HG02678 (cell line): ENCODE data around the gene INTS6.

Experiments used
- ATAC-seq: cut with Tn5 transposase; IDR thresholded peaks from one replicate; pipeline ENCODE4 v1.9.1; 2021; ENCODE audit warnings: mild to moderate bottlenecking, moderate library complexity; ENCODE audit not compliant: unreplicated experiment

Gene INTS6

DNA sequence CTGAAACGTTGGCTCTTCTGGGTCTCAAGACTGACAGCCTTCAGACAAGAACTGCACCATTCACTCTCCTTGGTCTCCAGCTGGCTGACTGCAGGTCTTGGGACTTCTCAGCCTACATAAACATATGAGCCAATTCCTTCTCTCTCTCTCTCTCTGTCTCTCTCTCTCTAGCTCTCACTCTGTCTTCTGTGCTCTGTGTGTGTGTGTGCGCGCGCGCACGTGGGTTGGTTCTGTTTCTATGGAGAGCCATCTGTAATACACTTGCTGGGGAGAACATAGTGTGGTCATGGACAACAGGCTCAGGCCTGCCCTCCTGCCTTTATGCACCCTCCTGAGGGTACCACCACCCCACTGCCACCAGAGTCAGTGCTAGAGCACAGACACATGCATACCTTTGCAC, 127.0 kb downstream of the INTS6 start:
- ATAC-seq = no peak

DNA sequence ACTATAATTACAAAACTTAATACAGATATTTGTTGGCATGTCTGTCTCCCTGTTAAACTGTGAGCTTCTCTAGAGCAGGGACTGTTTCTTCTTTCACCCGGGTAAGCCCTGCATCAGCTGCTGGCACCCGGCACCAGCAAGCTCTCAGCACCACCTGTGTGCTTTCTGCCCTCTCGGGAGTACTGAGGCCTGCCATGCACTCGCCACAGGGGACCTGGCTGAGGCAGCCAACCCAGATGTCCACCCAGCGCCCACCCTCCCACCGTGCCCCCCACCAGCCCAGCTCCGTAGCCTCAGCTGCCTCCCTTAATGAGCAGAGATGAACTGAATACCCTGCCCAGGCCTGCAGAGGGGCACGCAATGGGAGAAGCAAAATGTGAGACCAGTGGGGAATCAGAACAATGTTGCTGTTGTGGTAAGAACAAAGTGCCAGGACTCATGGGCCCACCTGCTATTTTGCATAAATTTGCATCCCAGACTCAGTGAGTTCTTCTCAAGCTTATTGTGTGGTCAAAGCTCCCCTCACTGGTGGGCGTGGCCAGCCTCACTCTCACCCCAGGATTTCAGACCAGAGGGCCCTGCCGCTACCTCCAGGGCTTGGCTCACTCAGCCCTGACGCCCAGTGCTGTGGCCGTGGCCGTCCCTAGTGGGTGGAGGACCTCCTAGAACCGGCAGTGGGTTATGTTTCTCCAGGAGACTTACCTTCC, 128.0 kb downstream of the INTS6 start:
- no peak for ATAC-seq

DNA sequence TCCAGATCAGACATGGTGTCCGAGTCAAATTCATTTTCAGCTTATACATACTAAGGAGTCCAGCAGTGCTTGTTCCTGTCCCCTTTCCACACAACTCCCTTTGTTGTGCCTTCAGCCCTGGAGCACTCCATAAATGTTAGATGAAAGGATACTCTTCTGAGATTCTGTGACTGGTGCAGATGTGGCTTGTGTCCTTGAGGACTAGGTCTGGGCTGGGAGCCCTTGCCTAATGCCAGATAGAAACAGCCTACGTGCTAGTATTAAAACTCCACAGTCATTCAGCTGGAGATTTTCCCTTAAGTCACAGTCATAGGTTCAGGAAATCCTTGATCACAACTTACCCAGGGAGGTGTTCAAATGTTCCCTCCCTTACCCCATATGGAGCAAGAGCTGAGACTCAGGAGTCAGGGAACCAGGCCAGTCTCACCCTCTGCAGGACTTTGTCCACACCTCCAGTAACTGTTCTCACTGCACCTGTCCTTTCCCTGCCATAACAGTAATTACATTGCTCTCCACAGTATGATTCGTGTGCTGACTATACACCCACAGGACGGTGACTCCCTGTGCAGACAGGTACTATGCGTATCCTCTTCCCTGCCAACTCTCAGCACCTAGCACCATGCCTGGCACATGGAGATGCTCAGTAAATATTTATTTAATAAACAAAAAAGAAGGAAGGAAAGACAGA, 128.9 kb downstream of the INTS6 start:
- ATAC-seq = no peak

DNA sequence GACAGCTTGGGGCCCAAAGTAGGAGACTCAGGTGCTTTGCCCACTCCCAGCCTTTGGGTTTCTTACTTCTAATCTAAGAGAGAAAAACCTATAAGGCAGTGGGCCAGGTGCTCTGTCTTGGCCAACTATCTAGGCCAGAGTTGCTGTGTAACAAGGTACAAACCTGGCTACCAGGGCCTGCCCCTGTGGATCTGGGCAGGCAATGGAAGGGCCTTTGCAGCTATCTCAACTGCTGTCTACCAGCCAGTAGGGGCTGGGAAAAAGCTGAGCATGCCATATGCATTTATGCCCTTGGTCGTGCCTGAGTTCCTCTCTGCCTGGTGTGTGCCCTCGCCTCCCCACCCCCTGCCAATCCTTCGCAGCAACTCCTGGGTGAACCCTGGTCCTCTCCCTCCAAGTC, 130.0 kb downstream of the INTS6 start:
- ATAC-seq = no peak

- ATAC-seq = no peak
Measured at GRCh38 chr13:51321836-51322235, 131.0 kb downstream of the INTS6 start.

DNA sequence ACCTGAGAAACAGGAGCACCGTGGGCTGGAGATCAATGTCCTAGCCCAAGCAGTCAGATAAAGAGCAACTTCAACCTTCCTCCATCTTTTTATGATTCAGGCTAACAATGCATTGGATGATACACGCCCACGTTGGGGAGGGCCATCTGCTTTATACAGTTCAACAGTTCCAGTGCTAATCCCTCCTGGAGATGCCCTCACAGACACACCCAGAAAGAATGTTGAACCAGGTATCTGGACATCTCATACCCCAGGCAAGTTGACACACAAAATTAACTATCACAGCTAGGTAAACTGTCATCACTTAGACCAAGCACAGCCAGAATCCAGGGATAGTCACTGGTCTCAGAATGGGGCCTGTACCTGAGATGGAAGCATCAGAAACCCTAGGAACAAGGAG, 134.0 kb downstream of the INTS6 start:
- no peak for ATAC-seq

- no peak for ATAC-seq
Measured at GRCh38 chr13:51318015-51318414, 134.8 kb downstream of the INTS6 start.

- ATAC-seq = no peak
Measured at GRCh38 chr13:51317262-51317661, 135.6 kb downstream of the INTS6 start.

- no peak for ATAC-seq
Measured at GRCh38 chr13:51313619-51314018, 139.2 kb downstream of the INTS6 start.

DNA sequence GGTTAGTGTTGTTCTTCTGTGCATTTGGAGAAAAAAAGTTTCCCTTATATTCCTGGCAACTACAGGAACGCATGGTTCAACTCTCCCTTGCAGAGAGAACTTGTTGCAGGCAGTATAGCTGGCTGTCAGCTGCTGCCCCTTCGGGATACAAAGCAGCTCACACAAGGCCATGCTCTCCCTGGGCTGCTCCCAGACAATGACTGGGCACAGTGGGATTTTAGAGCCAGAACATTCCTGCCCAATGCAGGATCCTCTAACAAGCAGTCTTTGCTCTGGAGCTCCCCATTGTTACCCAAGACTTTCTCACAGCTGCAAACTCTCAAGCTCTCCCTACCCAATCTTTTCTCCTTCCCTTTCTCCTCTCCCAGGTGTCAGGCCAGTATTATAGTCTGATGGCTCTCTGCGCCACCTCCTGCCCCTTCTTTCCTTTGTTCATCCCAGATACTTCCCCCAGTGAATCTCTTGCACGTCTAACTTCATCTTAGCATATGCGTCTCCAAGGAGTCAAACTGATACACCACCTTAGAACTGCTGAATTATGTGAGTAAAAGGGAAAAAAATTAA, 140.8 kb downstream of the INTS6 start:
- ATAC-seq = no peak
